Heart left ventricle (tissue), 13 donors: Measurements from ENCODE around the gene OSGIN1.

Experiments used
- CTCF ChIP-seq, 12 donors: fragments of 200-600 bp; sonication (generic) in 4 of 12; IDR thresholded peaks; one replicate each; pipeline versions ENCODE4 v1.5.0 to v1.8.0; 2018 to 2022; ENCODE audit warnings: antibody characterized with exemption in 12 of 12, mild to moderate bottlenecking in 5 of 12
- POLR2A ChIP-seq, 2 donors: fragments of 450-650 bp; IDR thresholded peaks; one replicate each; pipeline ENCODE4 v1.6.1; 2017; ENCODE audit warnings: antibody characterized with exemption in 2 of 2, mild to moderate bottlenecking in 2 of 2, moderate library complexity in 2 of 2
- donor health status: ischemic (EF 13 %, LVEDD 7.1; RV severe dilation, severe dysfunction).
- donor health status: DM: no; HTN: yes; CAD: no.
- donor health status: DM: no; HTN: no; CAD: no.
- donor health status: ischemic (EF 25% LVEDD 6.9; RV normal size, moderate dysfunction).
- donor health status: ischemic (EF 25% LVEDD 5.7; RV mildly dilated, moderate dysfunction).
- donor health status: ischemic (EF 35%, LVEDD 5.7; RV mildly dilated, moderate dysfunction).
- donor health status: nonischemic (EF 11% LVEDD 7.7; RV severe dilation, severe dysfunction).
- donor health status: DM: yes; HTN: yes; CAD: no.
- donor health status: PGD.
- donor health status: ischemic (EF 29% LVEDD 5.4; RV normal size, mild dysfunction).
- donor health status: nonischemic (EF 23%, LVEDD 6.1; RV moderate dilation, normal function).

- TF ChIP-seq POLR2A (IDR thresholded peaks at IDR 0.05) = no peak
- TF ChIP-seq CTCF (IDR thresholded peaks at IDR 0.05) = no peak
These were observed 8.6 kb downstream of the OSGIN1 start for GRCh38 chr16:83961591-83961990.
